Stimulated activated CD4-positive, alpha-beta T cell treated with anti-CD3 and anti-CD28 coated beads, Interleukin-2, amount 100 ng/mL, for 48 hours (primary cell): ENCODE measurements around the gene KCNG2.
"Not testable (repeated sequence)": the region's sequence is repeated elsewhere in the genome, so short reads cannot be mapped to it uniquely, and the experiment has no call there.

Experiments used
- DNase-seq, 2 donors: peaks; one replicate each; pipeline ENCODE4 v3.0.0-alpha.2; 2020

The KCNG2 gene

GRCh38 chr18:79855147-79855933, 57.6 kb downstream of the KCNG2 start:
- DNase-seq, result no peak

GRCh38 chr18:79856119-79857007, 58.6 kb downstream of the KCNG2 start:
- DNase-seq, result no peak

- DNase-seq, result no peak
Observed at GRCh38 chr18:79857082-79857671, 59.4 kb downstream of the KCNG2 start.

- no peak for DNase-seq
Observed at GRCh38 chr18:79859314-79859713, 61.6 kb downstream of the KCNG2 start.

- no peak for DNase-seq
Observed at GRCh38 chr18:79861687-79862086, 63.9 kb downstream of the KCNG2 start.

- DNase-seq, result no peak
Observed at GRCh38 chr18:79862562-79862961, 64.8 kb downstream of the KCNG2 start.

- no peak for DNase-seq
Observed at GRCh38 chr18:79863161-79864005, 65.6 kb downstream of the KCNG2 start.

GRCh38 chr18:79864006-79864725, 66.4 kb downstream of the KCNG2 start:
- no peak for DNase-seq

- not testable (repeated sequence) for DNase-seq
Observed at GRCh38 chr18:79864955-79865354, 67.2 kb downstream of the KCNG2 start.

GRCh38 chr18:79865951-79866350, 68.2 kb downstream of the KCNG2 start:
- not testable (repeated sequence) for DNase-seq

- no peak for DNase-seq
Observed at GRCh38 chr18:79866889-79867574, 69.3 kb downstream of the KCNG2 start.

- no peak for DNase-seq
Observed at GRCh38 chr18:79867666-79868065, 69.9 kb downstream of the KCNG2 start.

GRCh38 chr18:79868168-79868784, 70.5 kb downstream of the KCNG2 start:
- no peak for DNase-seq

- DNase-seq, result no peak
Observed at GRCh38 chr18:79868811-79869541, 71.2 kb downstream of the KCNG2 start.

GRCh38 chr18:79869591-79870300, 72.0 kb downstream of the KCNG2 start:
- DNase-seq, result no peak

GRCh38 chr18:79870301-79871025, 72.7 kb downstream of the KCNG2 start:
- no peak for DNase-seq

- no peak for DNase-seq
Observed at GRCh38 chr18:79871026-79871390, 73.3 kb downstream of the KCNG2 start.

GRCh38 chr18:79871481-79872091, 73.8 kb downstream of the KCNG2 start:
- no peak for DNase-seq
